ENCODE measurements around the gene PTTG1IP2.

The PTTG1IP2 gene

GRCh38 chr7:90484706-90485105 is 15.3 kb downstream of the PTTG1IP2 start:
- TF ChIP-seq CTCF (conservative IDR thresholded peaks at IDR 0.05), result no peak
- H3K27ac ChIP-seq, result peak overlapping the region; percentile 96; the same call in 1 of the 2 replicates

GRCh38 chr7:90485734-90486316 is 16.4 kb downstream of the PTTG1IP2 start:
- H3K27ac ChIP-seq, result peak overlapping the region; percentile 96
- TF ChIP-seq CTCF (conservative IDR thresholded peaks at IDR 0.05), result no peak

- peak overlapping the region; percentile 96 for H3K27ac ChIP-seq
- TF ChIP-seq CTCF (conservative IDR thresholded peaks at IDR 0.05), result no peak
Measured at GRCh38 chr7:90487808-90488207, 18.4 kb downstream of the PTTG1IP2 start.

GRCh38 chr7:90488220-90488619 is 18.8 kb downstream of the PTTG1IP2 start:
- no peak for TF ChIP-seq CTCF (conservative IDR thresholded peaks at IDR 0.05)
- H3K27ac ChIP-seq, result peak overlapping the region; percentile 96

- TF ChIP-seq CTCF (conservative IDR thresholded peaks at IDR 0.05), result no peak
Measured at GRCh38 chr7:90492250-90492649, 22.8 kb downstream of the PTTG1IP2 start.

GRCh38 chr7:90495241-90495640 is 25.8 kb downstream of the PTTG1IP2 start:
- no peak overlapping the region for H3K27ac ChIP-seq
- no peak for TF ChIP-seq CTCF (conservative IDR thresholded peaks at IDR 0.05)

More at GRCh38 chr7:90492250-90492649, 22.8 kb downstream of the PTTG1IP2 start:
- H3K27ac ChIP-seq, result no peak overlapping the region

- TF ChIP-seq CTCF (conservative IDR thresholded peaks at IDR 0.05), result no peak
- no peak overlapping the region for H3K27ac ChIP-seq
Measured at GRCh38 chr7:90502539-90502938, 33.1 kb downstream of the PTTG1IP2 start.
